Gastrocnemius medialis (tissue), 4 donors: Measurements from ENCODE around the gene GPR161.

Experiments
- CTCF ChIP-seq, 5 experiments: fragments of 450-650 bp in 3 of 5; fragments of 200-600 bp in 2 of 5; sonication (generic) in 2 of 5; IDR thresholded peaks in 4 of 5; conservative IDR thresholded peaks in 1 of 5; 1 replicate in 4 of 5; 2 replicates in 1 of 5; pipeline ENCODE4 v1.5.1; 2016 to 2019; ENCODE audit warnings: antibody characterized with exemption in 5 of 5, mild to moderate bottlenecking in 3 of 5, moderate library complexity in 3 of 5
- POLR2A ChIP-seq, 2 donors: fragments of 450-650 bp; IDR thresholded peaks; one replicate each; pipeline ENCODE4 v1.6.1; 2017; ENCODE audit warnings: antibody characterized with exemption in 2 of 2, mild to moderate bottlenecking in 2 of 2, moderate library complexity in 2 of 2

- TF ChIP-seq CTCF (IDR thresholded peaks at IDR 0.05 in 4 of 5, conservative IDR thresholded peaks at IDR 0.05 in 1 of 5) (no peak), POLR2A (IDR thresholded peaks at IDR 0.05) (no peak)
Observed at GRCh38 chr1:168151935-168152334, 15.2 kb upstream of the GPR161 start.
